AG09309 (cell line): ENCODE data around the gene TRAPPC14.

Experiments used
- DNase-seq: peaks from one replicate; pipeline ENCODE4 v3.0.0-alpha.2; 2010; ENCODE audit warnings: low read depth
- H3K4me3 ChIP-seq: 2 replicates; pipeline ENCODE4 v1.5.1; 2011; ENCODE audit warnings: mild to moderate bottlenecking, low read depth, low read length, moderate library complexity; ENCODE audit not compliant: control insufficient read depth
- TF ChIP-seq, protein P1 (sequence below): IDR thresholded peaks from 2 replicates; pipeline ENCODE4 v1.5.1; 2011; ENCODE audit warnings: mild to moderate bottlenecking, low read depth, low read length, inconsistent platforms; ENCODE audit not compliant: insufficient read depth, control insufficient read depth; ENCODE audit errors: missing control alignments

TRAPPC14 gene

DNA sequence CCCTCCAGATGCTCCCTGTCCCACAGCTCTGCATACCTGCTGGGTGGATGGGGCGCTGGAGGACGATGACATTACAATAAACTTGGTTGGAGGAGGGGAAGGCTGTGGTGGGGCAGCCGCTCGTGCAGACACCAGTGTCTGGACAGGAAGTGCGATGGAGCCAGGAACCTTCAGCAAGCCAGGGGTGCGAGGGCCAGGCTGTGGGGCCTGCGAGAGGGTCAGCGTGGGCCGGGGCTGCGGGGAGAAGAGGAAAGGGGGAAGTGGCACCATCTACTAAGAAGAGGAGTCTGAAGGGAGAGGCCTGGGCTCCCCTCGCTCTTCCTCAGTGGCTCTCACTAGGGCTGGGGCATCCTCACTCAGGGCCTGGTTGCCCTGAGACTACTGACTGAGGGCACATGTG lies 50.6 kb downstream of the TRAPPC14 start:
- TF ChIP-seq, protein P1, sequence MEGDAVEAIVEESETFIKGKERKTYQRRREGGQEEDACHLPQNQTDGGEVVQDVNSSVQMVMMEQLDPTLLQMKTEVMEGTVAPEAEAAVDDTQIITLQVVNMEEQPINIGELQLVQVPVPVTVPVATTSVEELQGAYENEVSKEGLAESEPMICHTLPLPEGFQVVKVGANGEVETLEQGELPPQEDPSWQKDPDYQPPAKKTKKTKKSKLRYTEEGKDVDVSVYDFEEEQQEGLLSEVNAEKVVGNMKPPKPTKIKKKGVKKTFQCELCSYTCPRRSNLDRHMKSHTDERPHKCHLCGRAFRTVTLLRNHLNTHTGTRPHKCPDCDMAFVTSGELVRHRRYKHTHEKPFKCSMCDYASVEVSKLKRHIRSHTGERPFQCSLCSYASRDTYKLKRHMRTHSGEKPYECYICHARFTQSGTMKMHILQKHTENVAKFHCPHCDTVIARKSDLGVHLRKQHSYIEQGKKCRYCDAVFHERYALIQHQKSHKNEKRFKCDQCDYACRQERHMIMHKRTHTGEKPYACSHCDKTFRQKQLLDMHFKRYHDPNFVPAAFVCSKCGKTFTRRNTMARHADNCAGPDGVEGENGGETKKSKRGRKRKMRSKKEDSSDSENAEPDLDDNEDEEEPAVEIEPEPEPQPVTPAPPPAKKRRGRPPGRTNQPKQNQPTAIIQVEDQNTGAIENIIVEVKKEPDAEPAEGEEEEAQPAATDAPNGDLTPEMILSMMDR: no peak
- H3K4me3 ChIP-seq: no peak overlapping the region
- no peak for DNase-seq

DNA sequence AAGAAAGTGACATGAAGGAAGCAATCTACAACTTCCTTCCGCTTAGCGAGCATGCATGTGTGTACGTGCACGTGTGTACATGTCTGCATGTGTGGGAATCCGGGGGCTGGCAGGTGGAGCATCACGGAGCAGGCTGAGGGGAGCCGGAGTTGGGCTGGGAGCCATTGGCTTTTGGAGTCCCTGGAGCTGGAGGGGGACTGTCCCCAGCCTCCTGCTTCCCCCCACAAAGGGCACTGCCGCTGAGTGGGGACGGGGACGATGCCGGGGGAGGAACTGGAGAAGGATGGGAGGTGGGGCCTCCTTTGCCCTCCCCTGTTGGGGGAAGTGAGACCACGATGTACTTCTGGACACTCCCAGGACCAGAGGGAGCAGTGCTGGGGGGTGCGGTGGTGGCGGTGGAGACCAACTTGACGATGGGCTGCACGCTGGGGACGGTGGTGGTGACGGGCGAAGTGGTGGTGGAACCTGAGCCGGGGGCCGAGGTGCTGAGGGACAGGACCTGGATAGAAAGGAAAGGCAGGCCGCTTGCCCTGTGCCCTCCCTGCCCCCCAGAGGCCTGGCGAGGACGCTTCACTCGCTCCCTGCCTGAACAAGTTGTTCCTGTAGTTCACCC lies 51.3 kb downstream of the TRAPPC14 start:
- DNase-seq: no peak
- H3K4me3 ChIP-seq: no peak overlapping the region
- TF ChIP-seq, protein P1: no peak

DNA sequence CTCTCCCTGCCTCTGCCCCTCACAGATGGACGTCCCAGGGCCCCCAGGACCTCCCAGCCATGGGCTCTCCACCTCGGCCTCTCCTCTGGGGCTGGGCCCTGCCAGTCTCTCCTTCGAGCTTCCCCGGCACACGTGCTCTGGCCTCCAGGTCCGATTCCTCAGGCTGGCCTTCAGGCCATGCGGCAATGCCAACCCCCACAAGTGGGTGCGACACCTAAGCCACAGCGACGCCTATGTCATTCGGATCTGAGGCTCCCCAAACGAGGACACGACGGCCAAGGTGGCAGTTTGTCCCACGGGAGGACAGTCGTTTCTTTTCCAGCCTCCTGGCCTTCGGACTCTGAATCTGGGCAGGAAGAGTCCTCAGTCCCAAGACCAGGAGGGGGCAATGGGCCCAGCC lies 51.9 kb downstream of the TRAPPC14 start:
- TF ChIP-seq, protein P1: no peak
- H3K4me3 ChIP-seq: no peak overlapping the region
- DNase-seq: no peak

DNA sequence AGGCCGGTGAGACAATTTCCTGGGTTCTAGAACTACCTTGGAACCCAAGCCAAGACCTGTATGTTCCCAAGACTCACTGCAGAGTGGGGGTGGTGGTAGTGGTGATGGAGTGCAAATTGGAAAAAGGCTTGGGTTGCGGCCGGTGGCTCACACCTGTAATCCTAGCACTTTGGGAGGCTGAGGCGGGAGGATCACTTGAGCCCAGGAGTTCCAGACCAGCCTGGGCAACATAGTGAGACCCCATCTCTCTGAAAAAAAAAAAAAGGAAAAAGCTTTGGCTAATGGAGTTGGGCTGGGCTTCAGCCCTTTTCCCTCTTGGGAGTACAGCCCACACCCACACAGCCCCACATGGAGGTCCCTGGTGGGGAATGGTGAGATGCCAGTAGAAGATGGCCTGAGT lies 53.0 kb downstream of the TRAPPC14 start:
- TF ChIP-seq, protein P1: no peak
- H3K4me3 ChIP-seq: no peak overlapping the region
- no peak for DNase-seq
